HepG2 (cell line): ENCODE results near the gene SERTAD1. TPM values are rescaled to one million over a fixed set of nuclear protein-coding genes. Genes with fewer than 3 reads are reported as not detected.

Source experiments
- HDAC2 ChIP-seq: sonication (generic); formaldehyde crosslinking; IDR thresholded peaks from 2 replicates; pipeline ENCODE4 v1.4.0; 2020; ENCODE audit warnings: missing genetic modification reagents
- ISX ChIP-seq: sonication (generic); formaldehyde crosslinking; conservative IDR thresholded peaks from 2 replicates; pipeline ENCODE4 v1.5.0; 2020; ENCODE audit warnings: missing genetic modification reagents
- KAT2B ChIP-seq: fragments of 150-350 bp; IDR thresholded peaks from 2 replicates; pipeline ENCODE4 v1.6.1; 2014; ENCODE audit warnings: low read depth, low read length, borderline replicate concordance
- PHF20 ChIP-seq: sonication (generic); formaldehyde crosslinking; IDR thresholded peaks from 2 replicates; pipeline ENCODE4 v1.5.0; 2020; ENCODE audit warnings: mild to moderate bottlenecking, missing genetic modification reagents
- SPEN ChIP-seq: sonication (generic); formaldehyde crosslinking; IDR thresholded peaks from 2 replicates; pipeline ENCODE4 v1.5.1; 2020; ENCODE audit warnings: low read depth, mild to moderate bottlenecking, missing genetic modification reagents
- SYNCRIP ChIP-seq: fragments of 200-400 bp; formaldehyde crosslinking; IDR thresholded peaks from 2 replicates; pipeline ENCODE4 v1.6.1; 2018; ENCODE audit warnings: mild to moderate bottlenecking, low read depth, low read length; ENCODE audit not compliant: insufficient read depth
- ZBTB10 ChIP-seq: sonication (generic); formaldehyde crosslinking; IDR thresholded peaks from 2 replicates; pipeline ENCODE4 v1.4.0; 2020; ENCODE audit warnings: missing genetic modification reagents, borderline replicate concordance
- ZNF275 ChIP-seq: sonication (generic); formaldehyde crosslinking; IDR thresholded peaks from 2 replicates; pipeline ENCODE4 v1.8.0; 2022; ENCODE audit warnings: missing genetic modification reagents, mild to moderate bottlenecking, inconsistent platforms, borderline replicate concordance
- ZNF563 ChIP-seq: sonication (generic); formaldehyde crosslinking; IDR thresholded peaks from 2 replicates; pipeline ENCODE4 v1.8.0; 2022; ENCODE audit warnings: mild to moderate bottlenecking, moderate library complexity, missing genetic modification reagents
- ZNF605 ChIP-seq: sonication (generic); formaldehyde crosslinking; IDR thresholded peaks from 2 replicates; pipeline ENCODE4 v1.8.0; 2022; ENCODE audit warnings: mild to moderate bottlenecking, missing genetic modification reagents
- ZNF766 ChIP-seq: sonication (generic); formaldehyde crosslinking; IDR thresholded peaks from 2 replicates; pipeline ENCODE4 v1.5.0; 2020; ENCODE audit warnings: missing genetic modification reagents, borderline replicate concordance
- polyA plus RNA-seq, 8 experiments: library from polyadenylated mRNA; depleted of rRNA in 3 of 8; stranded (reverse) in 7 of 8; unstranded in 1 of 8; fragments of >200 nt; fragmentation: Illumina TruSeq in 4 of 8; extraction: Trizol in 4 of 8; gene quantifications; 2 replicates each; pipeline versions ENCODE4 v1.2.1 to v1.2.3, GENCODE V29; 2011 to 2016; ENCODE audit warnings: low read depth in 4 of 8, missing spikeins in 1 of 8, mixed read lengths in 1 of 8; ENCODE audit not compliant: insufficient read depth in 1 of 8
- total RNA-seq, 5 experiments: library from RNA; depleted of rRNA; stranded (reverse); fragments of >200 nt; fragmentation: Illumina TruSeq; extraction: Trizol; gene quantifications; 2 replicates each; pipeline ENCODE4 v1.2.3, GENCODE V29; 2016; ENCODE audit warnings: low read depth in 1 of 5
- TF ChIP-seq, protein P1 (sequence below): sonication (generic); formaldehyde crosslinking; IDR thresholded peaks from 2 replicates; pipeline ENCODE4 v1.9.0; 2021; ENCODE audit warnings: missing genetic modification reagents, mild to moderate bottlenecking, borderline replicate concordance
- TF ChIP-seq, protein P2 (sequence below): IDR thresholded peaks from 2 replicates; pipeline ENCODE4 v1.6.1; 2016; ENCODE audit warnings: missing biosample characterization, missing genetic modification reagents, low read depth
- TF ChIP-seq, protein P3 (sequence below), 2 experiments: sonication (generic) in 1 of 2; formaldehyde crosslinking in 1 of 2; IDR thresholded peaks; 2 replicates each; pipeline versions ENCODE4 v1.6.1 to v1.9.0; 2014 to 2022; ENCODE audit warnings: antibody characterized with exemption in 1 of 2, borderline replicate concordance in 1 of 2, inconsistent platforms in 1 of 2, low read depth in 1 of 2, missing genetic modification reagents in 1 of 2

SERTAD1 gene
- total and polyA plus RNA-seq, 2 of the 13 experiments (the other 11 are each of a cell fraction or from before 2014, with no cell fraction given), result 4.3 to 4.5 TPM

- TF ChIP-seq ZBTB10 (CRISPR knock-in tag) (no peak), PHF20 (CRISPR knock-in tag) (no peak), ZNF766 (CRISPR knock-in tag) (no peak), ZNF563 (CRISPR knock-in tag) (0 out of 2 replicates have a peak, but pooled peaks have one; percentile 24), KAT2B (no peak), ZNF275 (CRISPR knock-in tag) (no peak), ZNF605 (CRISPR knock-in tag) (0 out of 2 replicates have a peak, but pooled peaks have one; percentile 2), SPEN (CRISPR knock-in tag) (peak; percentile 41), SYNCRIP (no peak), ISX (CRISPR knock-in tag) (no peak), HDAC2 (peak; percentile 46)
- TF ChIP-seq, protein P1, sequence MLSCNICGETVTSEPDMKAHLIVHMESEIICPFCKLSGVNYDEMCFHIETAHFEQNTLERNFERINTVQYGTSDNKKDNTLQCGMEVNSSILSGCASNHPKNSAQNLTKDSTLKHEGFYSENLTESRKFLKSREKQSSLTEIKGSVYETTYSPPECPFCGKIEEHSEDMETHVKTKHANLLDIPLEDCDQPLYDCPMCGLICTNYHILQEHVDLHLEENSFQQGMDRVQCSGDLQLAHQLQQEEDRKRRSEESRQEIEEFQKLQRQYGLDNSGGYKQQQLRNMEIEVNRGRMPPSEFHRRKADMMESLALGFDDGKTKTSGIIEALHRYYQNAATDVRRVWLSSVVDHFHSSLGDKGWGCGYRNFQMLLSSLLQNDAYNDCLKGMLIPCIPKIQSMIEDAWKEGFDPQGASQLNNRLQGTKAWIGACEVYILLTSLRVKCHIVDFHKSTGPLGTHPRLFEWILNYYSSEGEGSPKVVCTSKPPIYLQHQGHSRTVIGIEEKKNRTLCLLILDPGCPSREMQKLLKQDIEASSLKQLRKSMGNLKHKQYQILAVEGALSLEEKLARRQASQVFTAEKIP, result no peak
- TF ChIP-seq, protein P2, sequence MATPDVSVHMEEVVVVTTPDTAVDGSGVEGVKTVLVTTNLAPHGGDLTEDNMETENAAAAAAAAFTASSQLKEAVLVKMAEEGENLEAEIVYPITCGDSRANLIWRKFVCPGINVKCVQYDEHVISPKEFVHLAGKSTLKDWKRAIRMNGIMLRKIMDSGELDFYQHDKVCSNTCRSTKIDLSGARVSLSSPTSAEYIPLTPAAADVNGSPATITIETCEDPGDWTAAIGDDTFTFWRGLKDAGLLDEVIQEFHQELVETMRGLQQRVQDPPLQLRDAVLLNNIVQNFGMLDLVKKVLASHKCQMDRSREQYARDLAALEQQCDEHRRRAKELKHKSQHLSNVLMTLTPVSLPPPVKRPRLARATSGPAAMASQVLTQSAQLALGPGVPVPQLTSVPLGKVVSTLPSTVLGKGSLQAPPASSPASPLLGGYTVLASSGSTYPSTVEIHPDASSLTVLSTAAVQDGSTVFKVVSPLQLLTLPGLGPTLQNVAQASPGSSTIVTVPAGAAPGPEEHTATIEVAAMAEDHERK, result no peak
- TF ChIP-seq, protein P3, sequence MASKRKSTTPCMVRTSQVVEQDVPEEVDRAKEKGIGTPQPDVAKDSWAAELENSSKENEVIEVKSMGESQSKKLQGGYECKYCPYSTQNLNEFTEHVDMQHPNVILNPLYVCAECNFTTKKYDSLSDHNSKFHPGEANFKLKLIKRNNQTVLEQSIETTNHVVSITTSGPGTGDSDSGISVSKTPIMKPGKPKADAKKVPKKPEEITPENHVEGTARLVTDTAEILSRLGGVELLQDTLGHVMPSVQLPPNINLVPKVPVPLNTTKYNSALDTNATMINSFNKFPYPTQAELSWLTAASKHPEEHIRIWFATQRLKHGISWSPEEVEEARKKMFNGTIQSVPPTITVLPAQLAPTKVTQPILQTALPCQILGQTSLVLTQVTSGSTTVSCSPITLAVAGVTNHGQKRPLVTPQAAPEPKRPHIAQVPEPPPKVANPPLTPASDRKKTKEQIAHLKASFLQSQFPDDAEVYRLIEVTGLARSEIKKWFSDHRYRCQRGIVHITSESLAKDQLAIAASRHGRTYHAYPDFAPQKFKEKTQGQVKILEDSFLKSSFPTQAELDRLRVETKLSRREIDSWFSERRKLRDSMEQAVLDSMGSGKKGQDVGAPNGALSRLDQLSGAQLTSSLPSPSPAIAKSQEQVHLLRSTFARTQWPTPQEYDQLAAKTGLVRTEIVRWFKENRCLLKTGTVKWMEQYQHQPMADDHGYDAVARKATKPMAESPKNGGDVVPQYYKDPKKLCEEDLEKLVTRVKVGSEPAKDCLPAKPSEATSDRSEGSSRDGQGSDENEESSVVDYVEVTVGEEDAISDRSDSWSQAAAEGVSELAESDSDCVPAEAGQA (IDR thresholded peaks at IDR 0.05; ENCODE audit: low read depth), result no peak
- TF ChIP-seq, protein P3 (CRISPR knock-in tag; IDR thresholded peaks at IDR 0.05; ENCODE audit: borderline replicate concordance), result no peak
These were observed 7.8 kb upstream of the SERTAD1 start (continued) for GRCh38 chr19:40433391-40434216.
